Neuronal stem cell (in vitro differentiated cells): ENCODE measurements around the gene ANKFN1.

ENCODE experiments used
- DNase-seq: peaks from one replicate; pipeline ENCODE4 v3.0.0-alpha.2; 2013; ENCODE audit warnings: low spot score
- H2AFZ ChIP-seq: one replicate; pipeline ENCODE4 v1.6.1; 2013; ENCODE audit warnings: mild to moderate bottlenecking, low read length, inconsistent platforms
- H2AK5ac ChIP-seq: 2 replicates; pipeline ENCODE4 v1.6.1; 2013; ENCODE audit warnings: low read depth, mild to moderate bottlenecking, inconsistent platforms, low read length, moderate library complexity, mixed read lengths
- H2BK120ac ChIP-seq: 2 replicates; pipeline ENCODE4 v1.6.1; 2013; ENCODE audit warnings: low read depth, mild to moderate bottlenecking, inconsistent platforms, low read length, moderate library complexity, mixed read lengths
- H2BK12ac ChIP-seq: one replicate; pipeline ENCODE4 v1.6.1; 2013; ENCODE audit warnings: low read length, inconsistent platforms
- H2BK15ac ChIP-seq: 2 replicates; pipeline ENCODE4 v1.6.1; 2013; ENCODE audit warnings: mild to moderate bottlenecking, low read length, inconsistent platforms, mixed read lengths
- H2BK5ac ChIP-seq: one replicate; pipeline ENCODE4 v1.6.1; 2013; ENCODE audit warnings: inconsistent platforms, mild to moderate bottlenecking, low read length, moderate library complexity
- H3K14ac ChIP-seq: one replicate; pipeline ENCODE4 v1.6.1; 2013; ENCODE audit warnings: low read length, inconsistent platforms
- H3K18ac ChIP-seq: 2 replicates; pipeline ENCODE4 v1.6.1; 2013; ENCODE audit warnings: low read length, inconsistent platforms
- H3K23ac ChIP-seq: 2 replicates; pipeline ENCODE4 v1.6.1; 2013; ENCODE audit warnings: low read depth, mild to moderate bottlenecking, mixed read lengths, low read length, inconsistent platforms; ENCODE audit not compliant: poor library complexity
- H3K27ac ChIP-seq: replicated peaks from 3 replicates; pipeline ENCODE4 v1.5.1; 2013; ENCODE audit warnings: low read length, inconsistent platforms
- H3K27me3 ChIP-seq, 3 experiments: 2 replicates each; pipeline ENCODE4 v1.6.1; 2013; ENCODE audit warnings: low read length in 3 of 3, mild to moderate bottlenecking in 2 of 3, inconsistent platforms in 1 of 3, low read depth in 1 of 3, mixed read lengths in 1 of 3, moderate library complexity in 1 of 3; ENCODE audit not compliant: control insufficient read depth in 3 of 3, insufficient read depth in 3 of 3
- H3K36me3 ChIP-seq, 2 donors: replicated peaks in 1 of 2; 2 replicates each; pipeline ENCODE4 v1.6.1; 2013; ENCODE audit warnings: low read length in 2 of 2; ENCODE audit not compliant: control insufficient read depth in 2 of 2, insufficient read depth in 2 of 2
- H3K4ac ChIP-seq: 2 replicates; pipeline ENCODE4 v1.6.1; 2013; ENCODE audit warnings: inconsistent platforms, mild to moderate bottlenecking, low read length, moderate library complexity
- H3K4me1 ChIP-seq, 2 donors: 1 replicate in 1 of 2; 2 replicates in 1 of 2; pipeline ENCODE4 v1.6.1; 2013; ENCODE audit warnings: low read length in 2 of 2, low read depth in 1 of 2; ENCODE audit not compliant: control insufficient read depth in 2 of 2, insufficient read depth in 1 of 2
- H3K4me2 ChIP-seq: one replicate; pipeline ENCODE4 v1.6.1; 2013; ENCODE audit warnings: mild to moderate bottlenecking, low read length, inconsistent platforms; ENCODE audit not compliant: insufficient read depth, poor library complexity, severe bottlenecking
- H3K4me3 ChIP-seq, 2 donors: 2 replicates each; pipeline ENCODE4 v1.5.1; 2013; ENCODE audit warnings: low read length in 2 of 2, mild to moderate bottlenecking in 2 of 2, inconsistent platforms in 1 of 2, moderate library complexity in 1 of 2
- H3K79me1 ChIP-seq: one replicate; pipeline ENCODE4 v1.6.1; 2013; ENCODE audit warnings: low read depth, mild to moderate bottlenecking, inconsistent platforms, low read length, moderate library complexity
- H3K9ac ChIP-seq: one replicate; pipeline ENCODE4 v1.6.1; 2013; ENCODE audit warnings: mild to moderate bottlenecking, low read depth, low read length, inconsistent platforms; ENCODE audit not compliant: poor library complexity
- H3K9me3 ChIP-seq, 2 donors: replicated peaks in 1 of 2; 2 replicates each; pipeline versions ENCODE3 to v1.6.1; 2013; ENCODE audit warnings: low read length in 2 of 2, mild to moderate bottlenecking in 2 of 2, inconsistent platforms in 1 of 2, low read depth in 1 of 2, mixed read lengths in 1 of 2, moderate library complexity in 1 of 2; ENCODE audit not compliant: control insufficient read depth in 2 of 2, insufficient read depth in 1 of 2
- H4K8ac ChIP-seq: one replicate; pipeline ENCODE4 v1.6.1; 2013; ENCODE audit warnings: low read depth, mild to moderate bottlenecking, inconsistent platforms, low read length, moderate library complexity
- H4K91ac ChIP-seq: one replicate; pipeline ENCODE4 v1.6.1; 2013; ENCODE audit warnings: low read length, low read depth, mild to moderate bottlenecking, inconsistent platforms; ENCODE audit not compliant: poor library complexity
- WGBS, 2 donors: extraction: QIAGEN DNeasy Blood & Tissue Kit; methylation state at CpG; one replicate each; pipeline ENCODE4 v1.1.7; 2013; ENCODE audit warnings: missing lambda C conversion rate in 2 of 2, mixed read lengths in 1 of 2; ENCODE audit not compliant: insufficient read length in 2 of 2, insufficient replicate concordance in 1 of 2; ENCODE audit errors: extremely low coverage in 2 of 2; 5-methylcytosine and 5-hydroxymethylcytosine counted together

ANKFN1 gene

DNA sequence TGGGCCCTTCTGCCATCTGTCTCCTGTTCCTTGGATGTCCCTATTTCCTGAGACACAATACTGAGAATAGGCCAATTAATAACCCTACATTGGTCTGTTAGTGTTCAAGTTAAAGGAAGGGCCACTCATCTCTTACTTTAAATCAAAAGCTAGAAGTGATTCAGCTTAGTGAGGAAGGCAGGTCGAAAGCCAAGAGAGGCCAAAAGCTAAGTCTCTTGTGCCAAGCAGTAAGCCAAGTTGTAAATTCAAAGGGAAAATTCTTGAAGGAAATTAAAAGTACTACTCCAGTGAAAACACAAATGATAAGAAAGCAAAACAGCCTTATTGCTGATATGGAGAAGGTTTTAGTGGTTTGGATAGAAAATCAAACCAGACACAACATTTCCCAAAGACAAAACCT lies 28.8 kb downstream of the ANKFN1 start:
- no peak overlapping the region for H3K4ac ChIP-seq
- H2AK5ac ChIP-seq, result no peak overlapping the region
- H3K79me1 ChIP-seq, result no peaks in the 10 kb centered on the region
- no peak overlapping the region for H4K8ac ChIP-seq
- no peak overlapping the region for H2BK5ac ChIP-seq
- no peak overlapping the region for H2BK120ac ChIP-seq
- H3K18ac ChIP-seq, result no peak overlapping the region
- no peak overlapping the region for H3K4me3 ChIP-seq
- no CpG with 5 or more reads among the region's 1 CpG for WGBS, 2 donors
- H3K27ac ChIP-seq, result no peak overlapping the region
- no peaks in the 10 kb centered on the region for H3K9me3 ChIP-seq
- H3K27me3 ChIP-seq, result no peaks in the 10 kb centered on the region
- no peak for DNase-seq
- no peaks in the 10 kb centered on the region for H3K36me3 ChIP-seq
- no peaks in the 10 kb centered on the region for H3K4me1 ChIP-seq
- no peak overlapping the region for H4K91ac ChIP-seq
- H2AFZ ChIP-seq, result no peak overlapping the region
- H3K23ac ChIP-seq, result no peak overlapping the region
- H3K9ac ChIP-seq, result no peak overlapping the region
- no peak overlapping the region for H3K4me2 ChIP-seq
- H3K14ac ChIP-seq, result no peak overlapping the region
- no peak overlapping the region for H2BK12ac ChIP-seq
- H2BK15ac ChIP-seq, result no peak overlapping the region

DNA sequence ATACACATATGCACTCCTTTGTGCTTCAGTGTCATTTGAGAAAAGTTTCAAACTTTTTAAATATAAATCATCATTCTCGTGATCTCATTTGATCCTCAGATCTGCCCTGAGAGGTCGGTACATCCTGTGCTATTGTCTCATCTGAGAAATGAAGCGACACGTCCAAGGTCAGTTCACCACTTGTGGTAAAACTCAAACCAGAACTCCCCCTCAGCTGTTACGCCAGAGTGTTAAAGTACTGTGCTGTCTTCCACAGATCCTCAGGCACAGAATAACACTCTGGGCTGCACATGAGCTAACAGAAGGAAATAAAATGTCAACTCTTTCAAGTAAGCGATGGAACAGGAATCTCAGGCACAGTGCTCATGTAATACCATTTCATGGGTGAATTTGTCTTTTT lies 31.4 kb downstream of the ANKFN1 start:
- H2BK120ac ChIP-seq, result no peak overlapping the region
- H3K36me3 ChIP-seq, result no peaks in the 10 kb centered on the region
- H2BK5ac ChIP-seq, result no peak overlapping the region
- DNase-seq, result no peak
- no peak overlapping the region for H4K91ac ChIP-seq
- H3K4ac ChIP-seq, result no peak overlapping the region
- no peak overlapping the region for H3K9ac ChIP-seq
- H3K9me3 ChIP-seq, result peaks cover 0 to 2% of the 10 kb centered on the region in 2 donors
- H2AK5ac ChIP-seq, result no peak overlapping the region
- no peak overlapping the region for H3K27ac ChIP-seq
- no peaks in the 10 kb centered on the region for H3K4me1 ChIP-seq
- H3K4me2 ChIP-seq, result no peak overlapping the region
- no peak overlapping the region for H2BK15ac ChIP-seq
- no peaks in the 10 kb centered on the region for H3K79me1 ChIP-seq
- no peaks in the 10 kb centered on the region for H3K27me3 ChIP-seq
- H2AFZ ChIP-seq, result no peak overlapping the region
- no peak overlapping the region for H2BK12ac ChIP-seq
- no peak overlapping the region for H3K14ac ChIP-seq
- H3K18ac ChIP-seq, result no peak overlapping the region
- no CpG with 5 or more reads among the region's 6 CpGs for WGBS, 2 donors
- H4K8ac ChIP-seq, result no peak overlapping the region
- H3K23ac ChIP-seq, result no peak overlapping the region
- H3K4me3 ChIP-seq, result no peak overlapping the region

DNA sequence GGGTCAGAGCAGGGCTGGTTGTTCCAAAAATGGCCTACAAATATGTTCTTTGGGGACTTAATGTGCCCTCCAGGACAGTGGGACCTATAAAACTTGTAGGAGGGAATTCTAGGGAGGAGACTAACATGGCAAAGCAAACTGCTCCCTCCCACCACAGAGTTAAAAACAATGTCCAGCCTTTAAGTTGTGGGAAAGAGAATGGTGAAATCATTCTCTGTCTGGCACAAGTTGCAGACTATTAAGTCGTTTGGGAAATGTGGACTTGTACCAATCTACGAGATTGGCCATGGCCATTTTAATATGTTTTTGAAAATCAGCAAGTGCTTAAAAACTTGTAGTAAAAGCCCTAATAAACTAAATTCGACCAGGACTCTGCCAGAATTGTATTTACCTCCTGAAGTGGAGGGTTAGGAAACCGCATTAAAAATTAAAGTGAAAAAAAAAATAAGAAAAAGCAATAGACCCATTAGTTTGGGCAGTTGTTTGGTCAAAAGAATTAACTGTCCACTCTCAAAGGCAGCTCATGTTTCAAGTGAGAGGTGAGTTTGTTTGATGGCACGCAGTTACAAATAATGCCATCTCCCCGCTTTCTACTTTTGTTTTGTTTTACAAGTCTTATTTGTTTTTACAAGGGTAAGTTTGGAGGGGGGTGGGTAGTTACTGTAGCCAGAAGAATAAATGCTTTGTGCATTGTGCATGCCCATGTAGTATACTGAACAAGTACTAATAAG lies 32.4 kb downstream of the ANKFN1 start:
- H2BK12ac ChIP-seq, result no peak overlapping the region
- H3K27ac ChIP-seq, result no peak overlapping the region
- H3K36me3 ChIP-seq, result no peaks in the 10 kb centered on the region
- DNase-seq, result no peak
- H4K91ac ChIP-seq, result no peak overlapping the region
- no peak overlapping the region for H3K9ac ChIP-seq
- H2BK15ac ChIP-seq, result no peak overlapping the region
- no peak overlapping the region for H3K23ac ChIP-seq
- no CpG with 5 or more reads among the region's 6 CpGs for WGBS, 2 donors
- no peak overlapping the region for H3K4me2 ChIP-seq
- H3K4ac ChIP-seq, result no peak overlapping the region
- no peak overlapping the region for H2AFZ ChIP-seq
- no peak overlapping the region for H2AK5ac ChIP-seq
- H2BK120ac ChIP-seq, result no peak overlapping the region
- H4K8ac ChIP-seq, result no peak overlapping the region
- no peaks in the 10 kb centered on the region for H3K79me1 ChIP-seq
- H2BK5ac ChIP-seq, result no peak overlapping the region
- no peak overlapping the region for H3K18ac ChIP-seq
- no peak overlapping the region for H3K4me3 ChIP-seq
- no peak overlapping the region for H3K14ac ChIP-seq
- H3K9me3 ChIP-seq, result peaks cover 0 to 2% of the 10 kb centered on the region in 2 donors
- H3K27me3 ChIP-seq, result no peaks in the 10 kb centered on the region
- H3K4me1 ChIP-seq, result no peaks in the 10 kb centered on the region

DNA sequence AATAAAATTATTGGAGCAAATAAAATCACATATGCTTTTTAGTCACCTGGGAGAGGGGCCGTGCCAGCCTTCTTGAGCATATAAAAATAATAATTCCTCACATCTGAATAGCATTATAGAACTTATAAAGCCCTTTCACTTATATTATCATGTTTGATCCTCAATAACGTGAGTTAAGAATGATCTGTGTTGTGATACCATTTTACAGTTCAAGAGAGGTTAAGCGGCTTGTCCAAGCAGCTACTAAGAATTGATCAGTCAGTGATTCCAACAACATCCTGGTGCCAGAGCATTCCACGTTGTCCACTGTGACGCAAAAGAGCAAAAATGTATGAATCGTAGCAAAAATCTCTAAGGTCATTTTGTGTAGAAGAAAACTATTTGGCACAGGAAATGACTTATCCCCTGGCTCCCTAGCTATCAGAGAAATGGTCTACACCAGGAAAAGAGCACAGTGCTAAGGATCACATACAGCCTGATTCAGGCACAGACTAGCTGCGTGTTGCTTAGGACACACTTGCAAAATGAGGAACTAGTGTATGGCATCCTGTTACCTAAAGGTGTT lies 33.0 kb downstream of the ANKFN1 start:
- H4K91ac ChIP-seq, result no peak overlapping the region
- H2BK120ac ChIP-seq, result no peak overlapping the region
- H3K79me1 ChIP-seq, result no peaks in the 10 kb centered on the region
- no peak overlapping the region for H3K18ac ChIP-seq
- no peak overlapping the region for H3K9ac ChIP-seq
- DNase-seq, result no peak
- H2BK12ac ChIP-seq, result no peak overlapping the region
- no peaks in the 10 kb centered on the region for H3K36me3 ChIP-seq
- no peak overlapping the region for H2BK15ac ChIP-seq
- H3K4me2 ChIP-seq, result no peak overlapping the region
- H2BK5ac ChIP-seq, result no peak overlapping the region
- no peak overlapping the region for H4K8ac ChIP-seq
- H2AK5ac ChIP-seq, result no peak overlapping the region
- WGBS, 2 donors, result no CpG with 5 or more reads among the region's 7 CpGs
- H3K9me3 ChIP-seq, result peaks cover 0 to 2% of the 10 kb centered on the region in 2 donors
- H3K14ac ChIP-seq, result no peak overlapping the region
- H3K4me1 ChIP-seq, result no peaks in the 10 kb centered on the region
- H3K27ac ChIP-seq, result no peak overlapping the region
- H2AFZ ChIP-seq, result no peak overlapping the region
- H3K23ac ChIP-seq, result no peak overlapping the region
- H3K4ac ChIP-seq, result no peak overlapping the region
- no peak overlapping the region for H3K4me3 ChIP-seq
- no peaks in the 10 kb centered on the region for H3K27me3 ChIP-seq
